Measurements from ENCODE around the gene GARNL3.

The GARNL3 gene

DNA sequence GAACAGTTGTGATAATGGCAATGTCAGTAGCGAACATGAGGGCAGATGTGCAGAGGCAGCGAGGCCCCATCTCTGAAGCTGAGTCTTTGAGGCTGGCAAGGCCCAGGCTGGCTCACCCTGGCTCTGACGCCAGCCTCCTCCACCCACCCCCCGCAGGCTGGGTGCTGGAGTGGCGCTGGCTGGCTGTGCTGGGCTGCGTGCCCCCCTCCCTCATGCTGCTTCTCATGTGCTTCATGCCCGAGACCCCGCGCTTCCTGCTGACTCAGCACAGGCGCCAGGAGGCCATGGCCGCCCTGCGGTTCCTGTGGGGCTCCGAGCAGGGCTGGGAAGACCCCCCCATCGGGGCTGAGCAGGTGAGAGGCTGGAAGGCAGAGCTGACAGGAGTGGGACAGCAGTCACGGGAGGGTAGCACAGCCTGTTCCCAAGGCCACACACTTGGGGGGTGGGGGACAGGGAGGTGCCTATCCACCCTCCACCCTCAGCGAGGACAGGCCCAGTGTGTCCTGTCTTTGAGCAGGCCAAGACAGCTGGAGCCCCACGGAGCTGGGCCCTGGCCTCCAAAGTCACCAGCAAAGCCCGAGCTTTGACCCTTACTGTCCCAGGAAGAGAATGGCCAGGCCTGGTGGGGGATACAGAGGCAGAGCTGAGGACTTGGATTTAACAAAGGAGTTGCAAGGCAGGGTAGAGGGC lies 138.0 kb downstream of the GARNL3 start:
- DNase-seq (ENCODE audit: low read depth, low spot score): no peak

DNA sequence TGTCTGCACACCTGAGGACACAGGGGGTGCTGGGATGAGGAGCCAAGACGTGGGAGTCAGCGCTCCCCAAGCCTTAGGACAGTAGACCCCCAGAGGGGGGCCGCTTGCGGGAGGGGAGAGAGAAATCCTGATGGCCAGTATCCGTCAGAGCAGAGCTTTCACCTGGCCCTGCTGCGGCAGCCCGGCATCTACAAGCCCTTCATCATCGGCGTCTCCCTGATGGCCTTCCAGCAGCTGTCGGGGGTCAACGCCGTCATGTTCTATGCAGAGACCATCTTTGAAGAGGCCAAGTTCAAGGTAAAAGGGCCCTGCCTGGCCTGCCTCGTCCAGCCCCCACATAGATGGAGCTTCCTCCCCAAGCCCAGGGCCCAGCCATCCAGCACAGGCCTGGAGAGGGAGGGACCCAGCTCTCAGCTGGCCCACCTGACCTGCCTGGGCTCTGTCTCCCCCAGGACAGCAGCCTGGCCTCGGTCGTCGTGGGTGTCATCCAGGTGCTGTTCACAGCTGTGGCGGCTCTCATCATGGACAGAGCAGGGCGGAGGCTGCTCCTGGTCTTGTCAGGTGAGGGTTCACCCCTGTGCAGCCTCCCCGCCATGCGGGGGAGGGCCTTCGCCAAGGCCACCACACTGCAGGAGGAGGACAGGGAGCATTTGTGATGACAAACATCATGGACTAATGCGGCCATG lies 139.1 kb downstream of the GARNL3 start:
- no peak for DNase-seq (ENCODE audit: low read depth, low spot score)

DNA sequence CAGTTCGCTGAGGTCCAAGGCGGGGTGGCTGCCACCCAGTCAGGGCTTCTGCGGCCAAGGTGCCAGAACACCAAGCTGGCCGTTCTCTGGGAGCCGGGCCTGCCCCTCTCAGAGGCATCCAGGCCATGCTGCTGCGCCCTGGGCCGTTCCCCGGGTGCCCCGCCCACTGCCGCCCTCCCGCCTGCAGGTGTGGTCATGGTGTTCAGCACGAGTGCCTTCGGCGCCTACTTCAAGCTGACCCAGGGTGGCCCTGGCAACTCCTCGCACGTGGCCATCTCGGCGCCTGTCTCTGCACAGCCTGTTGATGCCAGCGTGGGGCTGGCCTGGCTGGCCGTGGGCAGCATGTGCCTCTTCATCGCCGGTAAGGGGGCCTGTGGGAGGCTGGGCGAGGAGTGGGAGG lies 140.1 kb downstream of the GARNL3 start:
- DNase-seq (ENCODE audit: low read depth, low spot score): no peak

DNA sequence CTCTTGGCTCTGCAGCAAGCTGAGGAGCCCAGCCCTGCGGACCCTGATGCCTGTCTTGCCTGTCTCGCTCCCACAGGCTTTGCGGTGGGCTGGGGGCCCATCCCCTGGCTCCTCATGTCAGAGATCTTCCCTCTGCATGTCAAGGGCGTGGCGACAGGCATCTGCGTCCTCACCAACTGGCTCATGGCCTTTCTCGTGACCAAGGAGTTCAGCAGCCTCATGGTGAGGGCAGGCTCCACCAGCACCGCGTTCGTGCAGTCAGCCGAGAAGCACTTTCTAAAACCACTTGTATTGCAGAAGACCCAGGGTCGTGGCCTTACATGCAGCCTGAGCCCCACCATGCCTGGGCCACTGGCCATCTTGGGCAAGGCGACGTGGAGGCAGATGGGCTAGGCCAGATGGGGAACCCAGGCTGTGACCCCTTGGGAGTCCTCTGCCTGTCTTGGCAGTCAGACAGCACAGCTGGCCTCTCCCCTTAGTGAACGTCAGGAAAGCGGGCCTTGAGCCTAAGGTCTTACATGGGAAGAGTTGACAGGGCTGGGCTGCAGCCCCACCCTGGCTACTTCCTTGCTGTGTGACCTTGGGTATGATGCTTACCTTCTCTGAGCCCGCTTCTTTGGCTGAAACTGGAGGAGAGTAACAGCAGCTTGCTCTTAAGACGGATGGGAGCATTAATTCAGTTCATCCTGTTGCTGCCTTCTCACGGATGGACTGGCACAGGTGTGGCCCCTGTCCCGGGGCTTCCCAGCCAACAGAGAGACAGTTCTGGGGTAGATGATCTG lies 141.0 kb downstream of the GARNL3 start:
- no peak for DNase-seq (ENCODE audit: low read depth, low spot score)

- DNase-seq (ENCODE audit: low read depth, low spot score): no peak
Measured at GRCh38 chr9:127406799-127407491, 142.4 kb downstream of the GARNL3 start.

GRCh38 chr9:127407492-127407843 lies 142.9 kb downstream of the GARNL3 start:
- no peak for DNase-seq (ENCODE audit: low read depth, low spot score)

- DNase-seq (ENCODE audit: low read depth, low spot score): no peak
Measured at GRCh38 chr9:127411122-127411521, 146.5 kb downstream of the GARNL3 start.

DNA sequence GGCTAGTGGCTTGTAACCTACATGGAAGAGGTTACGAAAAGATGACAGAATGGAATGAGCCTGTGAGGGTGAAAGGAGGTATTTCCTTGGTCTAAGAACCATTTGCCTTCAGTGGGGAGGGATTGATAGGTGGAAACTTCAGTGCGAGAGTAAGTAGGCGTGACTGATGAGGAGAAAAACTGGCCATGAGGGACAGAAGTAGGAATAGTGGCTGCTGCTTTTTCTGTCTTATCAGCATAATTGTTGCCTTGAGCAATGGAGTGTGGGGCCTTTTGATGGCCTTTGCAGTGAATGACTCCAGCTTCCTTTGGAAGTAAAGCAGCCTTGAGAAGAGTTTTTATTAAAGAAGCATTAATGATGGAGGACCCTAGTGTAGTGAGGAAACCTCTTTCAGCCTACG lies 150.6 kb downstream of the GARNL3 start:
- DNase-seq (ENCODE audit: low read depth, low spot score): no peak

DNA sequence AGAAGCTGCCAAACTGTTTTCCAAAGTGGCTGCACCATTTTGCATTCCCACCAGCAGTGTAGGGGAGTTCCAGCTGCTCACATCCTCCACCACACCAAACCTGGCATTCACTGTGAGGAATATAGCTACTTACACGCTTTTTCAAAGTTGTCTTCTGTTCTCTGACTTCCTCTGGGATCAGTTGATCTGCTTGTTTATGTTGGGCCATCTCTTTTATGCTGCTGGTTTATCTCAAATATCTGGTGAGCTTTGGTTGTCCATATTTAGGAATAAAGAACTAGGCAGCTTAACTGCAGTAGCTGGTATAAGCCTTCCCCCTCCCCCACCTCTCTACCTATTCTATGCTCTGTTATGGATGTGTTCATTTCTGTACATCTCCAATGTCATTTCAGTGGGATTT lies 151.1 kb downstream of the GARNL3 start:
- no peak for DNase-seq (ENCODE audit: low read depth, low spot score)

DNA sequence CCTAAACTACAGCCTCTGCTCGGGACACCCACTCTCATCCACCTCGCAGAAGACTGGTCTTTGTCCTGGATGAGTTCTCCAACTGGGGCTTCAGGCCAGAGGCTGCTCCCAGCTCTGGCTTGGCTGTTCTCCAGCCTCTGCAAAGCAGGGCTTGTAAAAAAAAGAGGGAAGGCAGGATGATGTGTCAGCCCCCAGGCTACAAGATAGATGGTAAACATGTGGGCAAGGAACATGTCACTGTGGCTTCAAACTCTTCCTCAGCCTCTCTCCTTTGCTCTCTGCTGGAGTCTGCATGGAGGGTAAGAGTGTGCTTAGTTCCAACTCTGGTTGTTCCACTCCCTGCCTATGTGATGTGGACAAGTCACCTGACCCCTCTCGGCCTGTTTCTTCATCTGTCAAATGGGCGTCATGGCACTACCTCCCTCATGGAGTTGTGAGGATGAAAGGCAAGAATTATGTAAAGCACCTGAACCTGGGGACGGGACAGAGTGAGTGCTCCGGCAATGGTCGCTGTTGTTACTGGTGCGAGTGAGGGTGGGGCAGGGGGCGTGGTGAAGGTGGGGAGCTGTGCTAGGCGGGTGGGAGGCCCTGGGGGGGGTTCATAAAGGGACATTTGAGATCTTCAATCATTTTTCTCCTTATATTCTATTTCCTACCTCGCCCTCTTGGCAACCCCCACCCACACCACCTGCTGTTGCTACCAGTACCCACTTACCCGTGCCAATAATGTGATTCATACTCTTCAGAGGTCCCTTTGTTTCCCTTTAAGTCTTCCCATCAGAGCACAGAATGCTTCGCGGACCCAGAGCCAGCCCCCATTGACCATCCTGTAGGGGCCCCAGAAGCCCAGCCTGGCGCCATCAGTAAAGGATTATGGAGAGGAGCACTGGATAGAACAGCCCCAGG lies 152.8 kb downstream of the GARNL3 start:
- peak; percentile 24 for DNase-seq (ENCODE audit: low read depth, low spot score)

GRCh38 chr9:127418037-127418471 lies 153.5 kb downstream of the GARNL3 start:
- DNase-seq (ENCODE audit: low read depth, low spot score): peak; percentile 13

DNA sequence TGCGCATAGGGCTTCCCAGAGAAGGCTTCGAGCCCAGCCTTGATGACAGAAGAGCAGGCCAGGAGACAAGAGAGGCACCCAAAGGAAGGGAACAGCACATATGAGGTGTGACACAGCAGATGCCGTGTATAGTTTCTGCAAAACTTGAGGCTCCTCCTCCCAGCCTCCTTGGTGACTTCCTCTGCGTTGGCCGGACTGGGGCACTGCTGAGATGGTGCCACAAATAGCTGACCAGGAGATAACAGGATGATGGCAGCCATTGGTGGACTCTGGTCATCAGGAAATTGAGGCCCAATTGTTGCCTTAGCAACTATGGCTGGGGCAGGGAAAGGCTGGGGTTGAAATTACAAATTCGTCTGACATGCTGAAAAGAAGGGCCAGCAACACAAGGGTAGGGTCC lies 154.8 kb downstream of the GARNL3 start:
- no peak for DNase-seq (ENCODE audit: low read depth, low spot score)

- no peak for DNase-seq (ENCODE audit: low read depth, low spot score)
Measured at GRCh38 chr9:127421057-127421456, 156.5 kb downstream of the GARNL3 start.

- no peak for DNase-seq (ENCODE audit: low read depth, low spot score)
Measured at GRCh38 chr9:127422133-127422782, 157.7 kb downstream of the GARNL3 start.

GRCh38 chr9:127422787-127423186 lies 158.2 kb downstream of the GARNL3 start:
- no peak for DNase-seq (ENCODE audit: low read depth, low spot score)

- DNase-seq (ENCODE audit: low read depth, low spot score): no peak
Measured at GRCh38 chr9:127423476-127423933, 158.9 kb downstream of the GARNL3 start.

DNA sequence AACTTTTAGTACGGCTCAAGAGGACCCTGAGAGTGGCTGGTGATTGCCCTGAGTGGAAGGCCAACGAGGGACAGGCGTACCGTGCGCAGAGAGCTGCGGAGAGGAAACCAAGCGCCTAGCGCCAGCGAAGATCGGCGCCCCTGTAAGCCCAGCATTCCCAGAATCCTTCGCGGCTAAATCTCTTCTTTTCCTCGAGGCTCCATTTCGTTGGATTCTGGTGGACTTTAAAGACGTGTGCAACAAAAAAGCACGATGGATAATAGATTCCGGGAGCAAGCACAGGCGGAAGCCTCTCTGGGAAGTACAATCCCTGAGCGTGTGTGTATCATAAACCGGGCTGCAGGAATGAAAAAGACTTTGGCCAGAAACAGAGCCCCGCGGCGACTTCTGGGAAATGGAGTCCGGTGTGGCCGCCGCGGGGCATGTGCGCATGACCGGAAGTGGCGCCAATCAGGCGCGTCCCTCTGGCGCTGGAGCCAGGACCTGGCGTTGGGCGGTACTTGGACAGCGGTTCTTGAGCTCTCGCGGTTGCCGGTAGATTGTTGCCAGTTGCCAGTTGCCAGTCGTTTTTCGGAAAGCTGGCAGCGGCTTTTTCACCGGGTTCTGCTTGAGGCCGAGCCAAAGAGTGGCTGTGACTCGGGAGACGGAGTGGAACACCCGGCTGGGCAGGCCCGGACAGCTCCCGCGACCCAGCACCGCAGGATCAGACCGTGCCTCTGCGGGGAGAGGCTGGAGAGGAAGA lies 159.5 kb downstream of the GARNL3 start, which contains the start of gene ZNF79:
ZNF79 (plus strand) TSS at position 449 of the 742 bp plus-strand sequence. CDS start 406 bp downstream, outside the sequence.
- DNase-seq (ENCODE audit: low read depth, low spot score): peak; percentile 98

DNA sequence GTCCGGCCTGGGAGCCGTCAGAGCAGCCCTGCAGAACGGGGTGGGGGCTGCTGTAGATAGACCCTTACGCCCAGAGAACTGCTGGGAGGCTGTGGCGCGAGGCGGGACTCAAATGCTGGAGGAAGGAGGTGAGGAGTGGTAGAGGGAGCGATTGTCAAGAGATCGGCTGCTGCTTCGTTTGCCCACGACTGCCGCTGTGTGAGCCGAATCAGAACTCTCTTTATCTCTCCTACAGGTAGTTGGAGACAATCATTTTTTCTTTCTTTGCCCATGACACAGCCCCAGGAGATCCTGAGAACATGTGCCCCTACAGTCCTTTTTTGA lies 160.1 kb downstream of the GARNL3 start:
- DNase-seq (ENCODE audit: low read depth, low spot score): no peak

GRCh38 chr9:127426756-127427155 lies 162.2 kb downstream of the GARNL3 start:
- DNase-seq (ENCODE audit: low read depth, low spot score): no peak

GRCh38 chr9:127428348-127428747 lies 163.8 kb downstream of the GARNL3 start:
- no peak for DNase-seq (ENCODE audit: low read depth, low spot score)
